Renal cortex interstitium (tissue), 3 donors: ENCODE results near the gene PACC1. TPM values are rescaled to one million over a fixed set of nuclear protein-coding genes. Genes with fewer than 3 reads are reported as not detected.

Experiments used
- polyA plus RNA-seq, 3 donors: library from polyadenylated mRNA; unstranded; fragments of 120-200 nt; gene quantifications; one replicate each; pipeline ENCODE4 v1.2.1, GENCODE V29; 2013; ENCODE audit not compliant: insufficient read length in 3 of 3

Gene PACC1
- polyA plus RNA-seq, 3 donors, result 12.9 to 14.8 (median 14.1) TPM

Other genes starting within 250 kb of the PACC1 start
- 10 to 100 TPM; 28.5 to 38.3 (median 33.8) TPM for gene PPP2R5A, start 129.5 kb downstream of the PACC1 start, polyA plus RNA-seq
- 10 to 100 TPM; 34.3 to 40.6 (median 36.2) TPM for gene NENF, start 18.0 kb upstream of the PACC1 start, polyA plus RNA-seq
- 10 to 100 TPM; 13.2 to 33.4 (median 18.5) TPM for gene ATF3, start 193.9 kb upstream of the PACC1 start, polyA plus RNA-seq